Nephron (organoid): ENCODE data around the gene FAM241A.

Experiments
- H3K27ac Mint-ChIP-seq, 3 experiments: 2 replicates each; pipeline ENCODE4 v1.8.0; 2020; ENCODE audit warnings: mixed read lengths in 3 of 3, mild to moderate bottlenecking in 2 of 3, moderate library complexity in 1 of 3
- H3K27me3 Mint-ChIP-seq: 2 replicates; pipeline ENCODE4 v1.8.0; 2021; ENCODE audit warnings: low read depth, mild to moderate bottlenecking, moderate library complexity, mixed read lengths
- H3K36me3 Mint-ChIP-seq: 2 replicates; pipeline ENCODE4 v1.8.0; 2020; ENCODE audit warnings: low read depth, mixed read lengths
- H3K4me1 Mint-ChIP-seq: 2 replicates; pipeline ENCODE4 v1.8.0; 2020; ENCODE audit warnings: mixed read lengths
- H3K4me3 Mint-ChIP-seq, 3 experiments: 2 replicates each; pipeline ENCODE4 v1.8.0; 2020; ENCODE audit warnings: mild to moderate bottlenecking in 3 of 3, mixed read lengths in 3 of 3, moderate library complexity in 2 of 3
- H3K9me3 Mint-ChIP-seq: 2 replicates; pipeline ENCODE4 v1.8.0; 2020; ENCODE audit warnings: mixed read lengths
- TF ChIP-seq, protein P1 (sequence below), 3 experiments: fragments of 200-600 bp; sonication (generic); IDR thresholded peaks; one replicate each; pipeline ENCODE4 v1.5.0; 2021; ENCODE audit warnings: antibody characterized with exemption in 3 of 3; ENCODE audit not compliant: unreplicated experiment in 3 of 3

FAM241A gene

DNA sequence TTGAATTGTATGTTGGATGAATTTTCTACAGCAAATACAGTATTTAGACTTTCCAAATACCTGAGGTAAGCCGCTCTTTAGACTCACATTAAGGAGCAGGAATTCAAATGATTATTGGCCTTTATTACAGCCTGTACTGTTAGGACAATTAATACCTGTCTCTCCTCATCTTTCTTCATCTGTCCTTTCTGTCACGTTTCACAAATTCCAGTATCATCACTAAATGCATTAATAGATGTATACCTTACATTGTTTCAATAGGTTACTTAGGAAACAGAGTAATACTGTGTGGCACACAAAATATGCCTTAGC, 1.2 kb downstream of the FAM241A start:
- TF ChIP-seq, protein P1, sequence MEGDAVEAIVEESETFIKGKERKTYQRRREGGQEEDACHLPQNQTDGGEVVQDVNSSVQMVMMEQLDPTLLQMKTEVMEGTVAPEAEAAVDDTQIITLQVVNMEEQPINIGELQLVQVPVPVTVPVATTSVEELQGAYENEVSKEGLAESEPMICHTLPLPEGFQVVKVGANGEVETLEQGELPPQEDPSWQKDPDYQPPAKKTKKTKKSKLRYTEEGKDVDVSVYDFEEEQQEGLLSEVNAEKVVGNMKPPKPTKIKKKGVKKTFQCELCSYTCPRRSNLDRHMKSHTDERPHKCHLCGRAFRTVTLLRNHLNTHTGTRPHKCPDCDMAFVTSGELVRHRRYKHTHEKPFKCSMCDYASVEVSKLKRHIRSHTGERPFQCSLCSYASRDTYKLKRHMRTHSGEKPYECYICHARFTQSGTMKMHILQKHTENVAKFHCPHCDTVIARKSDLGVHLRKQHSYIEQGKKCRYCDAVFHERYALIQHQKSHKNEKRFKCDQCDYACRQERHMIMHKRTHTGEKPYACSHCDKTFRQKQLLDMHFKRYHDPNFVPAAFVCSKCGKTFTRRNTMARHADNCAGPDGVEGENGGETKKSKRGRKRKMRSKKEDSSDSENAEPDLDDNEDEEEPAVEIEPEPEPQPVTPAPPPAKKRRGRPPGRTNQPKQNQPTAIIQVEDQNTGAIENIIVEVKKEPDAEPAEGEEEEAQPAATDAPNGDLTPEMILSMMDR (IDR thresholded peaks at IDR 0.05; ENCODE audit: unreplicated experiment in 3 of 3) = no peak
- H3K36me3 Mint-ChIP-seq = no peaks in the 10 kb centered on the region
- peaks cover 8% of the 10 kb centered on the region for H3K4me1 Mint-ChIP-seq
- H3K4me3 Mint-ChIP-seq = peak overlapping the region; percentile 72 to 88 (median 78)
- no peak overlapping the region for H3K27ac Mint-ChIP-seq
- no peaks in the 10 kb centered on the region for H3K9me3 Mint-ChIP-seq
- peaks cover 42% of the 10 kb centered on the region for H3K27me3 Mint-ChIP-seq

DNA sequence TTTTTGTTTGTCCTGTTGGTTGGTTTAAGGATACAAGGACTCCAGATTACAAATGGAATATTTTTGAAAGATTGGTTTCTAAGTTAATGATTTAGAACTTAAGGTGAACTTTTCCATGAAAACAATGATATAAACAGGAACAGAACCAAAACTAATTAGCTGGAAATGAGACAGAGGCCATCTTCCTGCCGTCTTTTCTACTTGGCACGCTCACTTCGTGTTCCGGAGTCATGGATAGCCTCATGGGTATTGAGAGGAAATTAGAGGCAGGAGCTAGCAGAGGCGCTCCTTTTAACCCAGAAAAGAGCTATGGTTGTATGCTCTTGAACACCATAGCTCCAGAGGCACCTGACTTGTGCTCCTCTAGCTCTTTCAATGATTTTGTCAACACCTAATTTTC, 2.4 kb downstream of the FAM241A start:
- Mint-ChIP-seq H3K9me3 (no peaks in the 10 kb centered on the region), H3K27me3 (peaks cover 46% of the 10 kb centered on the region), H3K27ac (no peak overlapping the region), H3K36me3 (no peaks in the 10 kb centered on the region), H3K4me1 (peaks cover 5% of the 10 kb centered on the region), H3K4me3 (peak overlapping the region in 1 of 3 experiments; percentile 59)
- TF ChIP-seq, protein P1 (IDR thresholded peaks at IDR 0.05; ENCODE audit: unreplicated experiment in 3 of 3) = no peak

DNA sequence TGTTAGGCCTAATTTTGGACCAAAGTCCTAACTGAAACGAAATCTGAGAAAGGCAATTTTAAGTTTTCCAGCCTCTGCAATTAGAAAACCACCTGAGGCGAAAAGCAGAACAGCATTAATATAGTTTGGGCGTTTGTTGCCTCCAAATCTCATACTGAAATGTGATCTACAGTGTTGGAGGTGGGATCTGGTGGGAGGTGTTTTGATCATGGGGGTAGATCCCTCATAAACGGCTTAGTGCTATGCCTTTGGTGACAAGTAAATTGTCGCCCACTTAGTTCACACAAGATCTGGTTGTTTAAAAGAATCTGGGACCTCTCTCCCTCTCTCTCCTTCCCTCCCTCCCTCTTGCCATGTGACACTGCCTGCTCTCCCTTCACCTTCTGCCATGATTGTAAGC, 5.7 kb downstream of the FAM241A start:
- H3K27ac Mint-ChIP-seq = no peak overlapping the region
- H3K4me3 Mint-ChIP-seq = no peak overlapping the region
- H3K4me1 Mint-ChIP-seq = peaks cover 4% of the 10 kb centered on the region
- H3K27me3 Mint-ChIP-seq = peaks cover 38% of the 10 kb centered on the region
- H3K36me3 Mint-ChIP-seq = no peaks in the 10 kb centered on the region
- TF ChIP-seq, protein P1 (IDR thresholded peaks at IDR 0.05; ENCODE audit: unreplicated experiment in 3 of 3) = no peak
- no peaks in the 10 kb centered on the region for H3K9me3 Mint-ChIP-seq

DNA sequence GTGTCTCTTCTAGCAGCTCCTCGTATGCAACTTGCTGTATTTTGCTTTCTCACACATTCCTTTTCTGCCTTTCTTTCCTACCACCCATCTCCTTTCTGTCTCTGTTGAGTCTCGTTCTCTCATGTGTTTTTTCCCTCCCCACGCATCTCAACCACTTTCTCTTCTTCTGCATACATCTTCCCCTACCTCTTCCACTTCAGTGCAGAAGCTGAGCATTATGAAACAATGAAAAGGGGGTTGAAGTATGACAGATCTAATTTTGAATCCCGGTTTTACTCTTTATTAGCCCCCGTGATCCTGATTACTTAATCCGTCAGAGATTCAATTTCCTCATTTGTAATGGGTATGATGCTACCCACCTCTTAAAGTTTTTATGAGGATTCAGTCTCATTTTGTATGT, 7.3 kb downstream of the FAM241A start:
- Mint-ChIP-seq H3K27ac (no peak overlapping the region), H3K36me3 (no peaks in the 10 kb centered on the region), H3K9me3 (no peaks in the 10 kb centered on the region)

DNA sequence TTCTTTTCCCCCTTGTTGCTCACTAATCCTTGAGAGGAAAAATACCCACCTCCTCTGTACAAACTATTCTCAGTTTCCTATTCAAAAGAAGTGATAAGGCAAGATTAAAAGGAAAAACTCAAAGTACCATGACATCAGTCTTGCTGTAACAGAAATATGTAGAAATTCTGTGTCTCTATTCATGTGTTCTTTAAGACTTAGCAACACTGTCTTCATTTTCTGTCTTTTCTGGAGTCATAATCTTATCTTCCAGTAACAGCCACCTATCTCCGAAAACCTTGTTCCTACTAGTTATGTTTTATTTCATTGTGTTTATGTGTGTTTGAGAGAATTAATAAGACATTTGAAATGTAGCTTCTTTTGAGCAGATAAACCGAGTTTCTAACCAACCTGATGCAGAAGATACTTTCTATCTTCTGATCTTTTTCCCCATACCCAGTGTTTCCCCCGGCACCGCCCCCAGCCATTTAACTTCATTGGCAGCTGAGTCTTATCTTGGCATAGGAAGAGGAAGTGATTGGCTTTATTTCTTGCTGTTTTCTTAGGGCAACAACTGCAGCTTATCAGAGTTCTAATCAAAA, 8.0 kb downstream of the FAM241A start:
- H3K4me1 Mint-ChIP-seq = no peaks in the 10 kb centered on the region
- H3K27me3 Mint-ChIP-seq = peaks cover 14% of the 10 kb centered on the region
- H3K9me3 Mint-ChIP-seq = no peaks in the 10 kb centered on the region
- H3K27ac Mint-ChIP-seq = no peak overlapping the region
- TF ChIP-seq, protein P1 (IDR thresholded peaks at IDR 0.05; ENCODE audit: unreplicated experiment in 3 of 3) = no peak
- no peak overlapping the region for H3K4me3 Mint-ChIP-seq
- no peaks in the 10 kb centered on the region for H3K36me3 Mint-ChIP-seq

More for the DNA sequence above, 7.3 kb downstream of the FAM241A start:
- TF ChIP-seq, protein P1 (IDR thresholded peaks at IDR 0.05; ENCODE audit: unreplicated experiment in 3 of 3) = no peak
- H3K27me3 Mint-ChIP-seq = peaks cover 22% of the 10 kb centered on the region
- H3K4me1 Mint-ChIP-seq = no peaks in the 10 kb centered on the region
- no peak overlapping the region for H3K4me3 Mint-ChIP-seq

DNA sequence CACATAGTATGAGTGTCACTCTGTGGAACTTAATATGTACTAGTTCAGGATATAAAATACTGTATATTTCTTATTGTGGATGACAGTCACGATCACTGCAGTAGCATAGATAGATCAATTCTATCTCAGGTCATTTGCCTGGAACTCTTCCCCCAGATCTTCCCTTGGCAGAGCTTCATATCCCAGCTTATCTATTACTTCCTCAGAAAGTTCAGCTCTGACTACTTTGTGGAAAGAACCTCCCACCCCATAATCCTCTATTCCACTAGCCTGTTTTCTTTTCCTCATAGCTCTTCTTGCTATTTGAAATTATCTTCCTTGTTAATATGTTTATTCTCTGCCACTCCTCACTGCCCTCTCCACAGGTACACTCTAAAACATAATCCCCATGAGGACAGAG, 10.9 kb downstream of the FAM241A start:
- H3K9me3 Mint-ChIP-seq = peaks cover 10% of the 10 kb centered on the region
- no peaks in the 10 kb centered on the region for H3K4me1 Mint-ChIP-seq
- H3K4me3 Mint-ChIP-seq = no peak overlapping the region
- TF ChIP-seq, protein P1 (IDR thresholded peaks at IDR 0.05; ENCODE audit: unreplicated experiment in 3 of 3) = no peak
- peaks cover 10% of the 10 kb centered on the region for H3K27me3 Mint-ChIP-seq
- peaks cover 3% of the 10 kb centered on the region for H3K36me3 Mint-ChIP-seq
- no peak overlapping the region for H3K27ac Mint-ChIP-seq
